Fibroblast of upper back skin (primary cell): ENCODE data around the gene LIPH.

Experiments
- DNase-seq: peaks from one replicate; pipeline ENCODE4 v3.0.0-alpha.2; 2013

Gene LIPH

DNA sequence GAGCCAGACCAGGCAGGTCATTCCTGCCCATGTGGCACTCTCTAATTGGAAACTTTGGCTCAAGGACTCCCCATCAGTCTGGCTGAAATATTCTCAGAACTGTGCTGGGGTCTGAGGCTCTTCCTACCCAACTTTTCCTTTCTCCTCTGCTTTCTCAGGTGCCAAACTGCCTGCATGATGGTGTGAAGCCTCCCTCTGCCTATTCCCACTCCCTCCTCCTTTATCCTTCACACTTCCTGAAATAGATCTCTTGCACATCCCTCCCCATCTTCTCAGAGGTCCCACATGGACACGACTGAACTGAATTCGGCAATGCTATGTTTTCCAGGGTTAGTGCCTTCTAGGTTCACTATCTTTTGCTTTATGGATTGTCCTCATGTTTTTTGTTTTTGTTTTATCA lies 12.5 kb downstream of the LIPH start:
- no peak for DNase-seq

DNA sequence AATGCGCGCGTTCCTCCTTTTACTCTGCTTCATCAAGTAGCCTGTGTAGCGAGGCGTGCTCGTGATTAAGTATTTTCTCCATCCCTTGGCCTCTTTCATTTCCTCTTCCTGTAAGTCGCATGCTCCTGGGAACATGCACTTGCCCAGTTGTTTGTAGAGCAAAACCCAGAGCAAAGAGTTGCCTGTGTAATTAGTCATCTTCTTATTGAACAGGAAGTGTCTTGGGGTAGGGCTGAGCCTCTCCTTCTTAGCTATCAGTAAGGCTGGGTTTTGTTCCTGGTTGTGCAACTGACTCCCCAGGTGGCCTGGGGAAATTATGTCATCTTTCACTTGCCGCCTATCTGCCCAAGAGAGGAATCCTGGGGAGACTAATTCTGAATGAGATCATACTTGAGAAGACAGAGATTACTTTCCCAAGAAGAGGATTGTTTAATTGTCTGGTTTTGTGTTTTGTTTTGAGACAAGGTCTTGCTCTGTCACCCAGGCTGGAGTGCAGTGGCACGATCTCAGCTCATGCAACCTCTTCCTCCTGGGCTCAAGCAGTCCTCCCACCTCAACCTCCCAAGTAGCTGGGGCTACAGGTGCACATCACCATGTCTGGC lies 14.9 kb downstream of the LIPH start:
- peak; percentile 62 for DNase-seq

DNA sequence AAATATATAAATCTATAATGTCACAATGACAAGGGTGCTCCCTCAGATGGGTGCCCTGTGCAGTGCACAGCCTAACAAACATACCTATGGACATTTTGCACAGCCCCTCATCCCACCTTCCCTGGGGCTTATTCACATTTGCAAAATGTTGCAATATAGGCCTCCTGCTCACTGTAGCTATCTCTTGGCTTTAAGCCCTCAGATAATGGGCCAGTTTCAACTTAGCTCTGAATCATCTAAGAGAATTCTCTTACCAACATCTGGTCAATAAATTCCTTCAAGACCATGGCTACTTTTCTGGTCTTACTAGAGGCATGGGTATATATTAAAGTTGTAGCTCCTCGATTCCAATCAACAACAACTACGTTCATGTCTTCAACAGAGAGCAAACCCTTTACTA lies 17.9 kb downstream of the LIPH start:
- peak; percentile 3 for DNase-seq

DNA sequence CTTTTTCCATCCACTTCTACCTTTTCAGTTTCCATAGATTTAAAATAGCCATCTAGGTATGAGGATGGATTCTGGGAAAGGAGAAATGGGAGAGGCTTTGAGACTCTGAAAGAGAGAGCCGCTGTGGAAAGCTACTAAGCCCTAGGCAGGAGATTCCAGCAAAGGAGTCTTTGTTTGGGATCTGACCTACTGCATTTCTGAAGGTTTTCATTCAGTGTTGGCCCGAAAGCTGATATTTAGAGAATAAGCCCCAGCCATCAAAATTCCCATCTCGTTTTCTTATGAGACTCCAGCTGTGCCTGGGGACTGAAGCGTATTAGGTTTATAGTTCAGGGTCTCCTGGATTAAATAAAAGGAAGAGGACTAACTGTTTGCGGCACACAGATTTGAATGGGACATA lies 19.5 kb downstream of the LIPH start:
- no peak for DNase-seq

DNA sequence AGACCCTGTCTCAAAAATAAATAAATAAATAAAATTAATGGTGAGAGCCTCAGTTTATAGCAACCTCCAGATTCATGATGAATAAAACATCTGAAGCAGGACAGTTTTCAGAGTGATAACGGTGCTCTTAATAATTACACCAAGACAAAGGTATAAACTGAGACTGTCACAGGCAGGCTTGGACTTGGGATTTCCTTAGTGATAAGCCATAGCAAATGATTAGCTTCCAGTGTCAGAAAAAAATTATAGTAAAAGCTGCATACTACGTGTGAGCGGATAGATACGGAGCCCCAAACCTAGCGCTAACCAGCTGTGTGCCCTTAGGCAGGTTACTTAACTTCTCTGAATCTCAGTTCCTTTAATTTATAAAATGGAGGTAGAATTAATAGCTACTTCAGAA lies 21.5 kb downstream of the LIPH start:
- DNase-seq: no peak

DNA sequence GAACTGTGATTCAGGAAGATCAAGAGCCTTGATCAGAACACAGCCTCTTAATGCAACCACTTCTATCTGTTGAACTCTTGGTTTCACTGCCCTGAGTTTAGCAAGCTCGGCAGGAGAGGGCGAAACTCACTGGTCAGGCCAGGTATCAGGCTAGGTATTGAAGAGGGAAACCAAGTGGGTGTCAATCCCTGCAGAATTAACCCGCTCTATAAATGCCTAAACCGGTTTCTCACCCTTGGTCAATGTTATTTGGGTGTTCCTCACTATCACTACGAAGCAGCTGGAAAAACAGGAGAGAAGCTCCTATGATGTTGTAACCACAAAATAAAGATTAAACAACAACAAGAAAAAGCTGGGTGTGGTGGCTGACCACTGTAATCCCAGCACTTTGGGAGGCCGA lies 23.9 kb downstream of the LIPH start:
- DNase-seq: no peak

DNA sequence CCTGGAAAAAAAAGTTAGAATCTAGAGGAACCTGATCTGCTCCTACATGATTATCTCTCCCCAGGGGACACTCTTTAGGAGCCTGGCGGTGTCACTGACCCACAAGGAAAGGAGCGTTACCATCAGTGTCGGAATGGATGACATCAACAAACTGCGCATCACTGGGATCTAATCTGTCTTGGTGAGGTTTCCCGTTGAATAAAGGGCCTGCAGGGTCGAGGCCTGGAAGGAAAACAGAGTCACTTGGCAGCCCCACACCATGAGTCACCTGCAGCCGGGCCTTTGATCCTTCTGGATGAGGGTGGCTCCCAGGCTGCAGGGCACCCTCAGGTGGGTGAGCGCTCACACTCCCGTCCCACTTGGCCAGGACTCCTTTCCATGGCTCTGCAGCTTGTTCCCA lies 25.0 kb downstream of the LIPH start:
- no peak for DNase-seq

DNA sequence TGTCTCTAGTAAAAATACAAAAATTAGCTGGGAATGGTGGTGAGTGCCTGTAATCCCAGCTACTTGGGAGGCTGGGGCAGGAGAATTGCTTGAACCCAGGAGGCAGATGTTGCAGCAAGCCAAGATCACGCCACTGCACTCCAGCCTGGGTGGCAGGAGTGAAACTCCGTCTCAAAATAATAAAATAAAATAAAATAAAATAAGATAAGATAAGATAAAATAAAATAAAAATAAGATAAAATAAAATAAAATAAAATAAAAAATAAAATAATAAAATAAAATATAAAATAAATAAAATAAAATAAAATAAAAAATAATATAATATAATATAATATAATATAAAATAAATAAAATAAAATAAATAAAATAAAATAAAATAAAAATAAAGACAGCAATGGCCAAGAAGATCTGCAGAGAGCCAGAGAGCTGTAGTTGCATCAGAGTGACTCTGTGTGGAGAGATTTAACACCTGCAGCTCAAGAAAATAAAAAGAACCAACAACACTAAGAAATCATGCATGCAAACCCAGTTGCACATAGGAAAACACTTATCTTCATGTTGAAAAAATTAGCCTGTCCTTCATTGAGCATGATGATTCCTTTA lies 25.9 kb downstream of the LIPH start:
- no peak for DNase-seq

DNA sequence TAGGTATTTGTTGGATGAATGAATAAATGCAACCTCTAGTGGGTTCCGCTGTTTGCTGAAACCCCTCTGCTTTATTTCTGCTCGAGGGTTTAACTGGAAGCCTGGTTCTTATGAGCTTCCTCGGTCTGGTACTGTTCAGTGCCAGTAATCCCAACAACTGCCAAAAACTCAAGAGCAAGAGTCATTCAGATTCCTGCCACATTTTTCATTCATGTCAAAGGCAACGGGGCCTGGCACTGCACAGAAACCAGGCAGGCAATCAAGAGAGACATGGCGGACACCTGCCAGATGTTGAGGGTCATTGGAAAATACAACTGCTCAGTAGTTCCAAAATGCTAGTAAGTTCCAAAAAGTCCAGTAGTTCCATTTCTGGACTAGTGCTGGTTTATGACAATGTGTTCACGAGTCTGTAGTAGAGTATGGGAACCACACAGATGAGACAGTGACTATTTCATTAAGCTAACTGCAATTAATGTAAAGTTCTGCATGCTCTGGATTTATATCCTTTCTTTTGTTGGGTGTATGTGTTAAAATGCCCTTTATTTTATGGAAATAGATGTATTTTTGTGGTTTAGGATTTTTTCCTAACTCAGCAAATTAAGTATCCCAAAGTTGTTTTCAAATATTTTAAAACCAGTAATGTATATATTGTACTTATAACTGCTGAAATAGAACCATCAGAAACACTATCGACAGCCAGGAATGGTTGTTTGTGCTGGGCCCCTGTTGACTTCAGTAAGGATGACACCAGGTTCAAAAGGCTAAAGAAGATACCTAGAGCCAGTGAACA lies 30.8 kb downstream of the LIPH start:
- no peak for DNase-seq

DNA sequence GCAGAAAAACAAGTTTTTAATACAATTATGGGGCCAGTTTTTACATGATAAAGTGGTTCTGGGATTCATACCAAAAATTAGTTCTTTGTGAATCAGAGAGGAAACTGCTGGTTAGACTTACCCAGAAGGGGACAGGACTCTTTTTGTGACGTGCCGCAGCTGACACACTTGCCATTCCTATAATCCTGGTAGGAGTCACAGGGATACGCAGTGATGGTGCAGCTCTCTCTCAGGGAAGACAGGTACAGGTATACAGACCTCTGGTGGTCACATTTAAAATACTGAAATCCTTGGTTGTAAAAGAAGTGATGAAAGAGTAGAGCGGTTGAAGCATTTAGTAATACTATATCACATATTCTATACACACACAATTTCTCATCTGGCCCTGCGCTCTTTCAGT lies 33.4 kb downstream of the LIPH start:
- no peak for DNase-seq

DNA sequence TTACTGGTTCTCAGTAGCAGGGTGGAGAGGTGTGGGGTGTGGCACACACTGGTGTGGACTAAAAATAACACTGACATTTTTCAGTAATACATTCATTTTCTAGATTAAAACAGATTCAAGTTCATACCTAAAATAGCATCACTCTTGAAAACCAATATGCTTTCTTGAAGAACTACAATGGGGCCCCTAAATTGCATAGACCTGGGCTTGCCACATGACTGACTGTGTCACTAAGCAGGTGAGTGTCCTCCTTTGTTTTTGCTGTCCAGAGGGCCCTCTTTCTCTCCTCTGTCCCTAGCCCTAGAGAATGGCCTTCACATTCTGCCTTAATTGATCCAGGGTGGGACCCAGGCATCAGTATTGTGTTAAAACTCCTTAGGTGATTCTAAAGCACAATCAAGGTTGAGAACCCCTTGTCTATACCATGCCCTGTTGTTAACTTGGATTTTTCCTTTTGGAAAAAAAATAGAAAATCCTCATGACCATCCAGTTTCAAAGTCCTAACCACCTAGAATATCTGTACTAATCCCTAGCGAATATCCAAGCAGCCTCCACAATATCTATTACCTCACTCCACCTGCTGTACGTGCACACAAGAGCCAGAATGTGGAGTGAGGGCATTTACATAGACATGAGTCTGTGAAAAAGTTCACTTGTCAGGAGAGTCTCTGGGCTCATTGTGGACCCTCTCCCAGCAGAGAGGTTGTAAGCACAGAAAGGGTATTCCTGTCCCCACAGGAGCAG lies 34.8 kb downstream of the LIPH start:
- no peak for DNase-seq

DNA sequence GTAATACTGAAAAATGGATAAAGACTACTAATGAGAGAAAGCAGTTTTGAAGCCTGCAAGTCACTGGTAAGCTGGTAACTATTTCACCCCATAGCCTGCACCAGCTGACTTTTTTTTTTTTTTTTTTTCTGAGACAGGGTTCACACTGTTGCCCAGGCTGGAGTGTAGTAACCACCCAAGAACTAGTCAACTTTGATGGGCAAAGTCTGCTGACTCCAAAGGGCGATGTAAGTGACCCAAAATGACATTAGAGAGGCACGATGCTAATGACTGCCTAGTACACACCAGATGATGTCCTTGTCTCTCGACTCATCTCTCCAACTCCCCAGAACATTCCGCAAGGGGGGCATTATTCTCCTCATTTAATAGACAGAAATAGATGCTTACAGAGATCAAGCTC lies 40.7 kb downstream of the LIPH start:
- no peak for DNase-seq

DNA sequence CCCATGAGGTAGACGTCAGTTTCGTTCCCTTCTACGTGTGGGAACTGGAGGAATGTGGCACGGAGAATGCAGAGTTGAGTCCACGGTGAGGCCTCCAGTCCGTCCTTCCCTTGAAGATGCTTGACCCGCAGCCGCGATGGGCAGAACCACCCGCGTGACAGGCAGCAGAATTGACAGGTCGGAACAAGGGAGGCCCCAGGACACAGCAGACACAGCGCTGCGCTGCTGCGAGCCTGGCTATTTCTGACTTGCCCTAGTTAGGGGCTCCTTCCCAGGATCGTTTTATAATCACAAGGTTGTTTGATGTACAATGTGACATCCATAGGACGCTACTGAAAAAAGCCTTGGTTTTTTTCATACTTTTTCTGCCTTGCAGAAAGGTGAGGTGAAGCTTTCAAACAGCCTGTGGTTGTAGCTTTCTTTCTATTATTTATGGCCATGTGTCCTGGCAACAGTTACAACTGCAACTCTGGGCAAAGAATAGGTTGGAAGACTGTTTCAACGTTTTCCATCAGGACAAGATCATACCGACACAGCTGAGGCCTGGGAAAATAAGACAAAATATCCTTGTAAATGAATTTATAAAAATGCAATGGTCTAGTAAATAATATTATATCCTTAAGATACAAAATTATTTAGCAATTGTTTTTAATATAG lies 43.9 kb downstream of the LIPH start:
- DNase-seq: no peak

DNA sequence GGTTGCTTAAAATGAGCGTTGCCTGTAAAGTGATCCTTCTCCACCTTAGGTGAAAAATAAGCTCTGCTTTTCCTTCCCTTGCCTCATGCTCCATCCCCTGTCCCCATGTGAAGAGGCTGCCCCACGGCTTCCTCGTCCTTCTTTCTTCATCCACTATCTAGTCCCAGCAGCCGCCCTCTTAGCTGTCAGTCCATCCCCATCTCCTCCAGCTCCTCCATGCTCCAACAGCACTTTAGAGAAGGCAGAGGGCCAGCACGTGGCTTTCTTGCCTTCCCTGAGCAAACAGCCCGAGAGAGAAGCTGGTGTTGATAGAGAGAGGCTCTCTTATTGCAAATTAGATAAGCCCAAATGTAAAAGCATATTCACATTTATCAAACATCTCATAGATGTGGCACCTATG lies 44.5 kb downstream of the LIPH start:
- DNase-seq: no peak

DNA sequence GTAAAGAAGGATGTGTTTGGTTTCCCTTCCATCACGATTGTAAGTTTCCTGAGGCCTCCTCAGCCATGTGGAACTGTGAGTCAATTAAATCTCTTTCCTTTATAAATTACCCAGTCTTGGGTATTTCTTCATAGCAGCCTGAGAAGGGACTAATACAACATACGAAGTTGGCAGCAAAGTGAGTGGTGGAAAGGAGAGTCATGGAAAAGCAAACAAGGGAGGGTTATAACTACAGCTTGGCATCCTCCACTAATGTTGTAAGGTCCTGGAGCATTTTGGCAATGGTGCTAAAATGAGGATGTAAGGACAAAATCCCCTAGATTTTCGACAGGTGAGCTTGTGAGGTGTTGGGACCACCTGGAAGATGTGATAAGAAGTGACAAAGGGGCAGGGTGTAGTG lies 47.8 kb downstream of the LIPH start:
- no peak for DNase-seq

DNA sequence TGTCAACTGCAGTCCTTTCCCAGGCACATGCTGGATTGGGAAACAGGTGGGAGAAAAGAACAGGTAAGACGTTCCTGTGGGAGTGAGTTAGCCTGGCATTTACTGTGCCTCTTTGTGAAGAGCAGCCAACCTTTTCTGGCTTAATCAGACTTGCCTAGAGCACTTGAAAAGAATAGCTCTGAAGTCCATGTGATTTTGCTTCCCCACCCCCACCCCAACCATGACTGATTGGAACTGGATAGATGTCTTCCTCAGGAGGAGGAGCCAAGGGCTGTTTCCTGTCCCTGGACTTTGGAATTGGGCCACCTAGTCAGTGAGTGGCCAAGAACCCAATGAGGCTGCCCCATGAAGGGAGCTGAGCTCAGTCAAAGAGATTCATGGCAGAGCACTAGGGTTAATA lies 48.9 kb downstream of the LIPH start:
- no peak for DNase-seq

DNA sequence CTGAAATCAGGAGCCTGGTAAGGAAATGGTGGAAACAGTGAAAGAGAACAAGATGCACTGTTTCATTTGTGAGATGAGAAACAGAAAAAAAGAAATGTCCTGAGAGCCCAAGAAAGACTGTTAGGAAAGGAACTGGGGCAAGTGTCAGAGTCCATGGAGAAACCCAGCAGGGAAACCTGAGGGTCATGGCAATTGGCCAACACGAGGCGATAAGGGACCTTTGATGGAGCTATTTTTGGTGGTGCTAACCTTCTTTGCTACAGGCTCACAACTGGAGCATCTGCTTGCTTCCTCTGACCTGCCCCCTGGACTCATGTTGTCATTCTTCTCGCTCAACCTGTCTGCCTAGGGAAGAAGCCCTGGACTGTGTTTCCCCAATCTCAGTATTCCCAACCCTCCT lies 49.4 kb downstream of the LIPH start:
- no peak for DNase-seq

DNA sequence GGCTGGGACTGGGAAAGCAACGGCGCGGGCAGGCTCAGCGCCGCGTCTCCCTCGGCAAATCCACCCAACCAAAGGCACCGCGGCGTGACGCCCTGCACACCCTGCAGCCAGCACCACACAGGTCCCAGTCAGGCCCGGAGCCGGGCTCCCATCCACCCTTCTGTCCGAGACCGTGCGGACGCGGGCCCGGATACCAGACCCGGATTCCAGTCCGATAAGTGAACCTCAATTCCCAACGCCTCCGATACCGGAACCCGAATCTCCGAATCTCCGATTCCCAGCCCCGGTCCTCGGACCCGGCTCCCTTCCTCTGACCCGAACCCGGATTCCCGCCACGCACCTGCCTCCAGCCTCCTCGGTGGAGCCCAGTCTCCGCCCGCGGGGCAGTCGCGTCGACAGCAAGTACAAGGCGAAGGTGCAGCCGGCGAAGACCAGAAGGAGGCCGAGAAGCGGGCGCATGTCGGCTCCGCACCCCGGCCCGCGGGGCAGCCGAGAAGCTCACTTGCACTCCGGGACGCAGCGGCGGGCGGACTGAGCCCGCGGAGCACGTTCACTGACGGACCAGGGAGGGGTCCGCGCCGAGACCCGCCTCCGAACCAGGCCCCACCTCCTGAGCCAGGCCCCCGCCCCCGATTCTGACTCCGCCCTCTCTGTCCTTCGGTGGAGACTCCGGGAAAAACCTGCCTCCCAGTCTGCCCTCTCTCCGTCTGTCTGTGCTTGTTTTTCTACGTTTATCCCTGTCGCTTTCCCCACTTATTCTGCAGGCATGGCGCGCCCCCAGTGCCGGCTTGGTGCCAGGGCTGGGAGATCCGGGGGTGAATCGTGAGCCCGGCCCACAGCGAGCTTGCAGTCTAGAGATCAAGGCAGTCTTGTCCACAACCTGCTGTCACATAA lies 53.6 kb downstream of the LIPH start, which contains the start of gene TMEM41A:
Gene TMEM41A (minus strand): TSS at position 533 of the 894 bp plus-strand sequence. CDS start 74 bp downstream, at position 459.
- peak; percentile 85 for DNase-seq

DNA sequence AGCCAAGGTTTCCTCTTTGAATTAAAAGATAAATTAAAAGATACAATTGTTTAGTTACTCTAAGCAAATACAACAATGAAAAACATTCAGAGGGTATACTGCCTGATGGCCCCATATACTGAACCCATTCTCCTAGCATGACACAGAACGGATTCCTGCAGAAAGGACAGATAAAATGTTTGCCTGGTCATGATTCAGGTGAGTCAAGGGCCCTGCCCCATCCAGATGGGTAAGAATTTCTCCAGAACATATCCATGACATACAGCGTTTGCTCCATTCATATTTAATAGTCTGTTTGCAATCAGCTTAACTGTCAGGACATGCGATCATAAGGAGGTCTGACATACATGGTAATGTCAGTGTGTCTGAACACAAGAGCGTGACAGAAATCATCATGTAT lies 62.1 kb downstream of the LIPH start:
- DNase-seq: no peak

DNA sequence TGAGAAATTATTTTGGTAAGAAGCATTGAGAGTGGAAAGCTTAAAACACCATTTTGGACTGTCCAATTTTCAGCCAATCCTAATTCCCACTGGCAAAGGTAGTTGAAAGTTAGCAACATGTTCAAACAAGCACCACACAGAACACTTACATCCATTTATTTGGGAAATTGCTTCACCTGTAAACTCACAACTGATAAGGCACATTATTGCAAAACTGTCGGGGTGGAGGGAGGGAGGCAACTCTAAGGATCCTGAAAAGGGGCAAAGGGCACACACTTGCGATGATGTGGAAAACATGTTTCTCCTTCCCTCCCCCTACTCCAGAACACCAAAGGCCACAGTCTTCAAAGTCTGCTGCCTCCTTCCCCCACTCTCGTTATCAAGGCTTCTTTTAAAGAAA lies 62.9 kb downstream of the LIPH start:
- no peak for DNase-seq

DNA sequence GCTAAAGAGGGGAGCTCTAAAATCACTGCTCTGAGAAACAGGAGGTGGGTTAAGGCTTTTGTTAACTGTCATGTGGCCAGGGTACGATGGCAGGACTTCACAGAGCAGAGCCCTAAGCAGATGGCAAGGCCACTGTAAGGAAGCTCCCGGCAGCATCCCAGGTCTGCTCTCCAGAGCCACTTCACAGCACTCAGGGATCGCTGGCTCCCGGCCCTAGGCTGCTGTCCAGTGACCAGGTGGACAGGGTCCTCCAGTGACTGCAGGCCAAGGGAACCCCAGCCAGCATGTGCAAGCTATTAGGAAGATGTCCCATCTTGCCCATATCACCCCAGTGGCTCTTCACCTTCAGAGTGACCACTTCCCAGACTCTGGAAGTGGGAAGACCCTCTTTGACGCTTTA lies 63.9 kb downstream of the LIPH start:
- DNase-seq: no peak

DNA sequence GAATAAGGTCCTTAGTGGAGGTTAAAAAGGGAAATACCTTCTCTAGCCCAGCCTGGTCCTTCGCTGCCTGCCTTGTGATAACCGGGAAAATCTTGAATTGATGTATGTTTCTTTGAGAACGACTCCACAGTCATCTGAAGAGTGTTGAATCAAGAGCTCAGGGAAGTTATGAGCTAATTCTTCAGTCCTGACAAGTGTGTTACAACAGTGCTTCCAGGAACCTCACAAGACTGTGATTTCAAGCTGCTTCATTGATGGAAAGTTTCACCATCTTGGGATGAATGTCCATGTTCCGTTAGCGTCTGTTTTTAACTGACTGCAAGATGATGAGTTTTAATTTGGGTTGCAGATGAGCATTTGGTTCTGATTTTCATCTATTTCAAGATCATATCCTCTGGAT lies 66.0 kb downstream of the LIPH start:
- no peak for DNase-seq
